ENCODE results near the gene TMEFF2.

DNA sequence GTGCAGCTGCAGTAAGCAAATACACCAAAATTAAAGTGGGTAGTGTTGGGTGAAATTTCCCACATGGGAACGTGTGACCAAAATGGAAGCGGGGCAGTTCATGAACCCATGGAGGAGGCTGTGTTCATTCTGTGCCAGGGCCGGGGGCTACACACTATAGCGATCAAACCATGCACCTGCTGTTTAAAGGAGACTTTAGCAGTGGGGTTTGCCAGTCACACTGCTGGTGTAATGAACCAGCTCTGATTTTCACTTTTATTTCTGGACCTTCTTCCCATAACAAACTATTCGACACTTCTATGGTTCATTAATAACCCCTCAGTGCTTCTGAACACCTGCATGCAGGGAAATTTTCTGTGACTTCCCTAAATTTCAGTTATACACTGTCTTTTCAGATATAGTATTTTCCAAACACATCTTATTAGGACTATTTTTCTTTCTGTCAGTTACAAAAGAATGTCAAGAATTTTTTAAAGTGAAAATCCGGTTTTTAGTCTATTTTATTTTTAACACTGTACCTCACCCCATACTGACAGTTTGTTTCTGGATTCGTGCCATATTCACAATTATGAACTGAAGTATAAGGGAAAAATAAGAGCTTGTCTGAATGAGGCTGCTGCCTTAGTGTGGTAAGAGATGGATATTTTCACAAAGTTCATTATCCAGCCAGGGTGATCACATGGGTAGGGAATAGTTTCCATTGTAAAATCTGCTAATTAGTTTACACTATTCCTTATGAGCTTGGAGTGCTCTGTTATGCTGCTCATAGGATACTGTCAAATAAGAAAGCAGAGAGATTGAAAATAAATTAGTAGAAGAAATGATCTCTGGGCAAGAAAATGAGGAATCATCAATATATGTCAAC is 236.5 kb downstream of the TMEFF2 start:
- TF ChIP-seq, protein P1, sequence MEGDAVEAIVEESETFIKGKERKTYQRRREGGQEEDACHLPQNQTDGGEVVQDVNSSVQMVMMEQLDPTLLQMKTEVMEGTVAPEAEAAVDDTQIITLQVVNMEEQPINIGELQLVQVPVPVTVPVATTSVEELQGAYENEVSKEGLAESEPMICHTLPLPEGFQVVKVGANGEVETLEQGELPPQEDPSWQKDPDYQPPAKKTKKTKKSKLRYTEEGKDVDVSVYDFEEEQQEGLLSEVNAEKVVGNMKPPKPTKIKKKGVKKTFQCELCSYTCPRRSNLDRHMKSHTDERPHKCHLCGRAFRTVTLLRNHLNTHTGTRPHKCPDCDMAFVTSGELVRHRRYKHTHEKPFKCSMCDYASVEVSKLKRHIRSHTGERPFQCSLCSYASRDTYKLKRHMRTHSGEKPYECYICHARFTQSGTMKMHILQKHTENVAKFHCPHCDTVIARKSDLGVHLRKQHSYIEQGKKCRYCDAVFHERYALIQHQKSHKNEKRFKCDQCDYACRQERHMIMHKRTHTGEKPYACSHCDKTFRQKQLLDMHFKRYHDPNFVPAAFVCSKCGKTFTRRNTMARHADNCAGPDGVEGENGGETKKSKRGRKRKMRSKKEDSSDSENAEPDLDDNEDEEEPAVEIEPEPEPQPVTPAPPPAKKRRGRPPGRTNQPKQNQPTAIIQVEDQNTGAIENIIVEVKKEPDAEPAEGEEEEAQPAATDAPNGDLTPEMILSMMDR (IDR thresholded peaks at IDR 0.05): no peak
- no peak for TF ChIP-seq POLR2A (IDR thresholded peaks at IDR 0.05)
- TF ChIP-seq POLR2AphosphoS5 (IDR thresholded peaks at IDR 0.05): no peak

All from upper lobe of left lung (tissue), 4 donors.